HL-60/S4 treated with phorbol 12-myristate 13-acetate at 8.2 ng/mL for 4 days and 3 days (cell line): ENCODE measurements around the gene CFAP97.
"Not testable (repeated sequence)": the region's sequence is repeated elsewhere in the genome, so short reads cannot be mapped to it uniquely, and the experiment has no call there.

Experiments
- in situ Hi-C: fragments of 300-500 bp; cut with MboI; formaldehyde crosslinking; loops from 2 replicates; pipeline ENCODE4 v1.15.0; 2022; ENCODE audit warnings: low sequenced_read_pairs

The CFAP97 gene

DNA sequence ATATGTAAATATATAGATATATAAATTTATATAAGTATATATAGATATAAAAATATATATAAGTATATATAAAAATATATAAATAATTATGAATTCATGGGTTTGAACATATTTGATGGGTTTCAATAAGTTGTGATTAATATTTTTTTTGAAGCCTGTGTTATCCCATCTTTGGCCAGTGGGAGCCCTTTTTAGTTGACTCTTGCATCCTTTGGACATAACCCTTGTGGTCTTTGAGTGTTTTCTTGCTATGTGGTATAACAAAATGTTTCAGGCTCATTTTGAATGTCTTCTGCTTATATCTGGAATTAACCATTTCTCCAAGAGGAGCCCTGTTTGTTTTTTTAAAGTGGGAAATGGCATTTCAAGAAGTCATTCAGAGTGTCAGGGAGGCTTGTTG is 20.8 kb upstream of the CFAP97 start:
- in situ Hi-C loops: no loop called here

DNA sequence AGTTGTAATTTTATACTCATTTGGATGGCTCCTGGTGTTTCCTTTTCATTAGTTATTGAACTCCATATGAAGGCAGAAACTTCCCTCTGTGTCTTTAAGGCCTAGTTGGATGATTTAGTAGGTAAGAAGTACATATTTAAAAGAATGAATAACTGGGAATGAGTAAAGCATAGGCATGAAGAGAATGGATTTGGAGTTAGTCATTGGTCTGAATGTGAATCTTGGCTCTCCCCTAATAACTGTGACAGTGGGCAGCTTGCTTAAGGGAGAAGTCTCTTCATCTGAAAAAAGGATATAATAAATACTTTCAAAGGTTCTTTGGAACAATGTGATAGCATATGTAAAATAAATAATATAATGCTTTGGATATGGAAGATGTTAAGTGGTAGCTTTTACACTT is 18.8 kb upstream of the CFAP97 start:
- in situ Hi-C loops: no loop called here

DNA sequence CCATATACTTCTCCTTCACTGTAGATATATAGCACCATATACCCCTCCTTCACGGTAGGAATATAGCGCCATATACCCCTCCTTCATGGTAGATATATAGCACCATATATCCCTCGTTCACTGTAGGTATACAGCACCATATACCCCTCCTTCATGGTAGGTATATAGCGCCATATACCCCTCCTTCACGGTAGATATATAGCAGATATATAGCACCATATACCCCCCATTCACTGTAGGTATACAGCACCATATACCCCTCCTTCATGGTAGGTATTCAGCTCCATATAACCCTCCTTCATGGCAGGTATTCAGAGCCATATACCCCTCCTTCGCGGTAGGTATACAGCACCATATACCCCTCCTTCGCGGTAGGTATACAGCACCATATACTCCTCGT is 18.1 kb upstream of the CFAP97 start:
- in situ Hi-C loops: no loop called here

DNA sequence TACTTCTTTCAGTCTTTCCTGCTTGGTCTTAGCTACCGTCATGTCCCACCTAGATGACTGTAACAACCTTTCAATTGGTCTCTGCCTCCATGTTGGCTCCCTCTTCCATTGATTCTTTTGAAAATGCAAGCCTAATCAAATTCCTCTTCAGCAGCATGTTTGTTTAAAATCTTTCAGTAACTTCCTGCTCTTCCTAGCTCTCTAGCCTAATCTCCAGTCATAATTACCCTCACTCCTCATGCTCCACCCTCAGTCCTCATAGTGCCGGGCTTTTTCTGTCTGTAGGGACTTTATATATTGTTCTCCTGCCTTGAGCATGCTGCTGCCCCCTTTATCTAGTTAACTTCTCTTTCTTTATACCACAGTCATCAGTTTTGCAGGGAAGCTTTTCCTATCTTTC is 17.7 kb upstream of the CFAP97 start:
- in situ Hi-C loops: no loop called here

- in situ Hi-C loops: no loop called here
Observed at GRCh38 chr4:185219551-185220344, 15.9 kb upstream of the CFAP97 start.

GRCh38 chr4:185218312-185218711 is 14.5 kb upstream of the CFAP97 start:
- in situ Hi-C loops: no loop called here

DNA sequence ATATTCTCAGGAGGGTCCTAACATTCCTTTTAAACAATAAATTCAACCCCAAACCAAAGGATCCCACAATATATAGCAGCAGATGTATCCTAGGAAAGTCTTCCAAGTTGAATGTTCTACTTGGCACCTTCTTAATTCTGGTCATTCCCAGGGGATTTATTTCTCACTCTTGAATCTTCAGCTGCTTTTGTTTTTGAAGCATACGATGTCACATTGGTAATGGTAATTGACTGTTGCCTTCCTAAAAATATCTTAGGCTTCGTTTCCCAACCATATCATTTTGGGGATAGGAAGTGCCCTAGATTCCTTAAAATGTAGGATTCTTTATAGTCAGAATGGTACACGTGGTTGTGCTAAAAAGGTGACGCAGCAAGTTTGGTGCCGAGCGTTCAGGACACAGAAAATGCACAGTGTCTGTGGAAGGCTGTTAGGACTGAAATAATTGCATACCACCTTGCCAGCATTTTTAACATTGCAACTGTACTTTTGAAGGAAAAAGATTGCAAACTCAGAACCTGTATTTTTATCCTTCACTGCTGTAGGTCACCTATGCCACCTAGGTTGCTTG is 13.7 kb upstream of the CFAP97 start:
- in situ Hi-C loops: no loop called here

GRCh38 chr4:185215261-185215660 is 11.5 kb upstream of the CFAP97 start:
- in situ Hi-C loops: no loop called here

- in situ Hi-C loops: no loop called here
Observed at GRCh38 chr4:185213877-185214276, 10.1 kb upstream of the CFAP97 start.

DNA sequence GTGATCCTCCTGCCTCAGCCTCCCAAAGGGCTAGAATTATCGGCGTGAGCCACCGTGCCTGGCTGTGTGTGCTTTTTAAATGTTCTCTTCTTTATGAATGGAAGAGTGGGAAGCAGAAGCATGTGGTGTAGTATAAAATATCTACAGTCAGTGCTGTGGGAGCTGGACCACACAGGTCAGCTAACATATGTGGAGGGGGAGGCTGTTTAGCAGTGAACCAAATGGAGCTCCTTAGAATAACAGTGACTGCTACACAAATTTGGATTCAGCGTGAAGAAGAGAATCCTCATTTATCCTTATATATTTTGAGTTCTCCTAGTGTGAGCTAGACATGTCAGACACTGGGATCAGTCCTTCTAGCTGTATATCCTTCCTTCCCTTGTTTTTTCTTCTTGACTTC is 8.8 kb upstream of the CFAP97 start:
- in situ Hi-C loops: no loop called here

GRCh38 chr4:185211641-185212040 is 7.8 kb upstream of the CFAP97 start:
- in situ Hi-C loops: no loop called here

- in situ Hi-C loops: no loop called here
Observed at GRCh38 chr4:185211035-185211434, 7.2 kb upstream of the CFAP97 start.

GRCh38 chr4:185210102-185210981 is 6.5 kb upstream of the CFAP97 start:
- in situ Hi-C loops: no loop called here

GRCh38 chr4:185209852-185210101 is 6.0 kb upstream of the CFAP97 start:
- in situ Hi-C loops: not testable (repeated sequence)

DNA sequence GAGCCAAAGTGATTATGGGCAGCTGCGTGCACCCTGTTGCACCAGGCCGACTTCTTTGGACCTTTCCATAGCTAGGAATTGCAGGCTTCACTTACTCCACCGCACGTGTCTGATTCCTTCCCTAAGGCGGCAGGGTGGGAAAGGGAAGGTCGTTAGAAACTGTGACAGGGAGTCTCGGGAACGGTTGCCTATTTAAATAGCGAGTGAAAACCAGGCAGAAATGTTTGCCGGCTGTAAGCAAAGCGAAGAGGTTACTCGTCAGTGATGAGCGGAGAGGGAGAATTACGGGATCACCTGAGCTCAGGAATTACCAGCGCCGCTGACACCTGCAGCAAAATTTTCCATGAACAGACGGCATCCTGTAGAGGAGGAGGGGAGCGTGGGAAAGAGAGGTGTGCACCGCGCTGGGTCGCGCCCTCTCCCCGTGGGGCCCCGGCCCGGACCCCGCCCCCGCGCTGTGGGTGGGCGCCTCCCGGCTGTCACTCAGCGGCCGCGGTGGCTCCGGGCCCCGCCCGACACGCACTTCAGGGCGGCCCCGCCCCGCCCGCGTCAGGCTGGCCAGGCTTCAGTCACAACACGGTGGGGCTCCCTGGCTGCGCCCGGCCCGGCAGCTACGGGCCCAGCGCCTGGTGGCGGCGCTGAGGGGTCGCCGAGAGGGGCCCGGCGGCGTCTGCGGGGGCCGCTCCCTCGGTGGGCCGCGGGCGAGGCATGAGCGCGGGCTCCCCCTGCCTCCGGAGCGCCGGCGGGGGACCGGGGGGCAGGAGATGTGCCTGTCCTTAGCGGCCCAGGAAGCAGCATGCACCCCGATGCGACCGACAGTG is 5.4 kb upstream of the CFAP97 start, which contains the start of gene SNX25:
TSS of gene SNX25 (plus strand) at position 568 of the 821 bp plus-strand sequence. CDS start at position 797, 229 bp downstream.
- in situ Hi-C loops: no loop called here

DNA sequence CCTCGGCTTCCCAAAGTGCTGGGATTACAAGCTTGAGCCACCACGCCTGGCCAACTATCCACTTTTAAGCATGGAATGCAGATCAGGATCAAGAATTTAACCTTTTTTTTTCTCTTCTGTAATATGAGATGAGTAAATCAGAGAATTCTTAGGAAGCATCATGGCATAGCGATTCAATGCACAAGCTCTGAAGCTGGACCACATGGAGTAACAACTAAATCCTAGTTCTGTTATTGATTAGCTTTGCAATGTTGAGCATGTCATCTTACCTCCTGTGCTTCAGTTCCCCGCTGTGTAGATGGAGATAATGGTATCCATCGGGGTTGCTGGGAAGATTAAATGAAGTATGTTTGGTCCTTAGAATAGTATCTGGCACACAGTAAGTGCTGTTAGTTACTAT is 3.7 kb upstream of the CFAP97 start:
- in situ Hi-C loops: no loop called here

GRCh38 chr4:185205697-185206342 is 2.0 kb upstream of the CFAP97 start:
- in situ Hi-C loops: no loop called here

- in situ Hi-C loops: not testable (repeated sequence)
Observed at GRCh38 chr4:185205073-185205472, 1.3 kb upstream of the CFAP97 start.

- in situ Hi-C loops: no loop called here
Observed at GRCh38 chr4:185204238-185204910, 574 bp upstream of the CFAP97 start.

GRCh38 chr4:185202984-185203485 is 765 bp downstream of the CFAP97 start:
- in situ Hi-C loops: no loop called here
